Skeletal muscle satellite cell (primary cell): ENCODE results near the gene DNAJB6.
"Not testable (repeated sequence)": the region's sequence is repeated elsewhere in the genome, so short reads cannot be mapped to it uniquely, and the experiment has no call there.

ENCODE experiments used
- H3K27me3 ChIP-seq: 2 replicates; pipeline ENCODE4 v1.7.0; 2013; ENCODE audit warnings: low read length; ENCODE audit not compliant: control insufficient read depth, insufficient read depth
- H3K36me3 ChIP-seq: 2 replicates; pipeline ENCODE4 v1.7.0; 2013; ENCODE audit warnings: mild to moderate bottlenecking, control low read depth, low read length; ENCODE audit not compliant: insufficient read depth
- H3K4me1 ChIP-seq: 2 replicates; pipeline ENCODE4 v1.7.0; 2013; ENCODE audit warnings: low read length; ENCODE audit not compliant: control insufficient read depth, insufficient read depth
- H3K4me2 ChIP-seq: 2 replicates; pipeline ENCODE4 v1.7.0; 2013; ENCODE audit warnings: mild to moderate bottlenecking, low read length
- H3K4me3 ChIP-seq: 2 replicates; pipeline ENCODE4 v1.7.0; 2013; ENCODE audit warnings: low read length
- H3K9ac ChIP-seq: 2 replicates; pipeline ENCODE4 v1.7.0; 2013; ENCODE audit warnings: mild to moderate bottlenecking, low read depth, low read length, moderate library complexity
- H3K9me3 ChIP-seq: replicated peaks from 2 replicates; pipeline ENCODE4 v1.7.0; 2013; ENCODE audit warnings: mild to moderate bottlenecking, control low read depth, low read length

The DNAJB6 gene

DNA sequence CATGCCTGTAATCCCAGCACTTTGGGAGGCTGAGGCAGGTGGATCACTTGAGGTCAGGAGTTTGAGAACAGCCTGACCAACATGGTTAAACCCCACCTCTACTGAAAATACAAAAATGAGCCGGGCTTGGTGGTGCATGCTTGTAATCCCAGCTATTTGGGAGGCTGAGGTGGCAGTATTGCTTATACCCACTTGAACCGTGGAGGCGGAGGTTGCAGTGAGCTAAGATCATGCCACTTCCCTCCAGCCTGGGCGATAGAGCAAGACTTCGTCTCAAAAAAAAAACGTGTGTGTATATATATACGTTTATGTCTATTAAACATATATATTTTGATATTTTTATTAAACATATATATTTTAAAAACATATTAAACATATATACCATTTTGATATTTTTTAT, 5.8 kb upstream of the DNAJB6 start:
- H3K4me3 ChIP-seq, H3K27me3 ChIP-seq, H3K4me1 ChIP-seq, H3K9ac ChIP-seq, H3K4me2 ChIP-seq, H3K9me3 ChIP-seq, H3K36me3 ChIP-seq: not testable (repeated sequence)

DNA sequence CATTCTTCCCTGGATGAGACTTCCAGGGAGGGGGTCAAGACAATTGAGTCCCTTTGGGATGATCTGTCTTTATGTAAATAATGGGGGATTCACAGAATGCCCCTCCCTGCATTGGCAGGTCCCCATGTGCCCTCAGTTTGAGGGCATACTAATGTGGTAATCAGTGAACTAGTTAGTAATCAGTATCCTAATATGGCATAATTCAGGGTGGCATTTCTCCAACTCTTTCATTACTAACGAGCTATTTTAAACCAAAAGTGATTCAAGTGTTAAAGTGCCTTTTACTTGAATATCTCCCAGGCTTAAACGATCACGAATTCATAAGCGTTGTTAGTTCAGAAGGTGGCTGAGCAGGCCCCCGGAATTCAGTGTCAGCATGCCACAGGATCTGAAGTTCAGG, 1.6 kb upstream of the DNAJB6 start:
- Histone ChIP-seq H3K4me1 (peaks cover 22% of the 10 kb centered on the region), H3K9me3 (no peaks in the 10 kb centered on the region), H3K36me3 (no peaks in the 10 kb centered on the region), H3K9ac (no peak overlapping the region), H3K4me3 (no peak overlapping the region), H3K27me3 (no peaks in the 10 kb centered on the region), H3K4me2 (no peak overlapping the region)

DNA sequence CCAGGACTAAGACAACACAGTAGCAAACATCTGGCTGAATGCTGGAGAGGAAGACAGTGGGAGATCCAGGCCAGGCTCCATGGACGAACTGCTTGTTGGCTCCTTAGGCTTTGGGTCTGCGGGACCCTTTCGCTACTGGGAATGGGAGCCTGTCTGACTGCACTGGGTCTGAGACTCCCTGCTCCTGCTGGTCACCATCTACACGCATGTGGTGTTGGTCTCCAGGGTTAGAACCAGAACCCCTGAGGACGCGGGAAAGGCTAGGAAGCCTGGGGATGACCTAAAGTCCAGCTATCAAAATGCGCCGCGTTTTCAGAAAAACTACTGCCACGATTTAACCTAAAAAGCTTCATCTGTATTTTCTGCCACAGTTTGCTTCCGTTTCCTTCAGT, 817 bp upstream of the DNAJB6 start:
- Histone ChIP-seq H3K4me3 (peak overlapping the region; percentile 91), H3K9ac (peak overlapping the region; percentile 90), H3K9me3 (no peaks in the 10 kb centered on the region), H3K4me1 (peaks cover 25% of the 10 kb centered on the region), H3K4me2 (peak overlapping the region; percentile 93), H3K36me3 (no peaks in the 10 kb centered on the region), H3K27me3 (no peaks in the 10 kb centered on the region)

DNA sequence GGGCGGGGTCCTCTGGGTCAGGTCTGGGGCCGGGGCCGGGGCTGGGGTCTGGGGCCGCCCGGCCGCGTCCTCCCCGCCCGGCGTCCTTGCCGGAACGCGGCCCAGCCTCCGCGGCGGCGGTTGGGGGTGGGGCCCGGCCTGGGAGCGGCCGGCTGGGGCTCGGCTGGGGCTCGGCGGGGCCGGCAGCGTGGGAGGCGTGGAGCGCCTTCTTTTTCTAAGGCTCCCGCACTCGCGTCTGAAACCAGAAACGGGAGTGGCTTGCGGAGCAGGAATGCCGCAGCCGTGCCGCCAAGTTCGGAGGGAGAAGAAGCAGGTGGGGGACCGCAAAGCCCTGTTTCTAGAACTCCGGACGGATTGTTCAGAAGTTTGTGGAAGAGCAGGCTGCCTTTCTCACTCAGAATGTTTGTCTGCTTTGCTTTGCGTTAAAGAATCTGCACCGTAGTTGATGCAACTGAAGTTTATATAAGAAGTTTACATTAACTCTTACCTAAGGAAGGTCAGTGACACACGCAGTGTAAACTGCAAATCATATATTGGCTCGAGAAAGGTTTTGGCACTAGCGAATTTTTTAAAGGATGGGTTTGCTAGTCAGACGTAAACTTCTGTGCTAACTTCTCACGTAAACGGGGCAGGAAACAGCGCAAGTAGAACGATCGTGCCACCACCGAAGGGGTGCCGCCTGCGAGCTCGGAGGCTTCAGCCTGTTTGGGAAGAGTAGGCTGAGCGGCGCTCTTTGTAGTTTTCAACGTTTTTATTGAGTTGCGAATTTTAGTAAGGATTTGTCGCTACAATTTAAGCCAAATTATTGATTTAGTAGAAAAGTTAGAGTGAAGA, 729 bp downstream of the DNAJB6 start:
- Histone ChIP-seq H3K4me3 (peak overlapping the region; percentile 91), H3K36me3 (no peaks in the 10 kb centered on the region), H3K4me1 (peaks cover 24% of the 10 kb centered on the region), H3K27me3 (no peaks in the 10 kb centered on the region), H3K4me2 (peak overlapping the region; percentile 95), H3K9me3 (no peaks in the 10 kb centered on the region), H3K9ac (peak overlapping the region; percentile 87)

DNA sequence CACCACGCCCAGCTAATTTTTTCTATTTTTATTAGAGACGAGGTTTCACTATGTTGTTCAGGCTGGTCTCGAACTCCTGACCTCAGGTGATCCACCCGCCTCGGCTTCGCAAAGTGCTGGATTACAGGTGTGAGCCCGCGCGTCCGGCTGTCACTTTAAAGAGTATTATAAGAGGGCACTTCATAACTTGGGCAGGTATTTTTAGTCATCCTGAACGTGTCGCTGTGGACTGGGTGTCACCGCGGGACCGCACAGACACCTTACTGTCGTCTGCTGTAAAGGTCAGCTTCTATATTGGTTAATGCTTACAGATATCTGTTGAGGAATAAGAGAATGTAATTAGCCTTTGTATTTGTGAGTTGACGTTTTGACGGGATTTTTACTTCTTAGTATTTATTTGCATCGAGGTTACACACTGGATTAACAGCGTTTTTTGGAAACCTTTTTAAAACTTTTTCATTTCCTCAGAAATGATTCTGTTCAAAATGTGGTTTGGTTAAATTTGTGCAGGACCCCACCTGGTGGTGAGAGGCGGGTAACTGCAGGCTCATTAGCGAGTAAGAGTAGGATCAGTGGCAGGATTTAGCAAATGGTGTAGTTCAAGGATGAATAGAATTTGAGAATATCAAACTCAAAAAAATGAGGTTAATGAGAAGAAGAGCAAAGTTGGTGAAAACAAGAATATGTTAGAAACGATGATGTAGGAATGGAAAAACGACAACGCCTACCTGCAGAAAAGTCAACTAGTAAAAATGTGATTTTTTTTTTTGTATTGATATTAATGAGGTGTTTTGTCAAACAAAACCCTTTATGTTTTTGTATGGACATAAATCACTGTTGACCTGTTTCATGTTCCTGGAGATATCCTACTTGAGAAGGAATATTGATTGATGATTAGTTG, 3.2 kb downstream of the DNAJB6 start:
- Histone ChIP-seq H3K27me3 (no peaks in the 10 kb centered on the region), H3K36me3 (peaks cover 6% of the 10 kb centered on the region), H3K4me1 (peaks cover 21% of the 10 kb centered on the region), H3K4me3 (peak overlapping the region; percentile 34), H3K9me3 (no peaks in the 10 kb centered on the region), H3K9ac (peak overlapping the region; percentile 24), H3K4me2 (peak overlapping the region; percentile 95)

DNA sequence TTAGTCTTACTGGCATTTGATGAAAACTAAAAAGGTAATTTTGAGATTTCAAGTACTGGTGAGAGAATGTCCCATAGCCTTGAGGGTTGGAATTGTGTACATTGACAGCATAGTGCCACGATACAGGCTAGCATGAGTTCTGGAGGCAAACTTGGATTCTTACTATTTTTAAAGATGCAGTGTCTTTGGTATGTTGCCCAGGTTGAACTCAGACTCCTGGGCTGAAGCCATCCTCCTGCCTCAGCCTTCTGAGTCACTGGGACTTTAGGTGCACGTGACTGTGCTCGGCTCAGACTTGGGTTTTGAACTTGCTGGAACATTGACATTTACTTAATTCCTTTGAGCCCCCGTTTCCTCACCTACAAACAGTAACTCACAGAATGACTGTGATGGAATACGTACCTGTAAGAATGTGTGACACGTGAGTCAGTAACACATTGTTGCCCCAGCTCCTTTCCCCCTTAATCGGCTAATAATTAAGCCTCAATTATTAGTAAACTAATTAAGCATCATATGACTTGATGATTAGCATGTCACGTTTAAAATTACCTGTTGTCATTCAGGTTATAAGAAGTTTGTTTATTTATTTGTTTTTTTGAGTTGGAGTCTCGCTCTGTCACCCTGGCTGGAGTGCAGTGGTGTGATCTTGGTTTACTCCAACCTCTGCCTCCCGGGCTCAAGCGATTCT, 10.6 kb downstream of the DNAJB6 start:
- peak overlapping the region; percentile 62 for H3K4me2 ChIP-seq
- peaks cover 28% of the 10 kb centered on the region for H3K4me1 ChIP-seq
- peaks cover 6% of the 10 kb centered on the region for H3K36me3 ChIP-seq
- no peaks in the 10 kb centered on the region for H3K9me3 ChIP-seq
- peak overlapping the region; percentile 21 for H3K4me3 ChIP-seq
- H3K27me3 ChIP-seq, result no peaks in the 10 kb centered on the region
- no peak overlapping the region for H3K9ac ChIP-seq

DNA sequence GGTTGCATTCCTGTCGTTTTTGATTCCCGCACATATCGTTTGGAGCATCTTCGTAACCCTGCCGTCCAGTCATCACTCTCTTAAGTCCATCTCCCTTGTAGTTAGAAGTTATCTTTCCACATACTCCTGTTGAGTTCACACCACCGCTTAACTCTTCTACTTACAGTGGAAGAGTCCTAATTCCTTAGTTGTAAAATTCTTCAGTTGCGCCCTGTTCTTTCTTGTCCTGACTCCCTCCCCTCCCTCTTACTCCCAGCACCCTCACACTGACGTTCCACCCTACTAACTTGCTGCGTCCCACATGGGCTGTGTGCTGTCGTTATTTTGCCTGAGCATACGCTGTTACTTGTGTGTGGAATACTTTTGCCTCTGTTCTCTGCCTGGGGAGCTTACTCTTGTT, 11.7 kb downstream of the DNAJB6 start:
- no peaks in the 10 kb centered on the region for H3K27me3 ChIP-seq
- H3K9me3 ChIP-seq, result no peaks in the 10 kb centered on the region
- peaks cover under 1% of the 10 kb centered on the region for H3K36me3 ChIP-seq
- no peak overlapping the region for H3K9ac ChIP-seq
- H3K4me3 ChIP-seq, result no peak overlapping the region
- H3K4me1 ChIP-seq, result peaks cover 32% of the 10 kb centered on the region
- H3K4me2 ChIP-seq, result no peak overlapping the region

DNA sequence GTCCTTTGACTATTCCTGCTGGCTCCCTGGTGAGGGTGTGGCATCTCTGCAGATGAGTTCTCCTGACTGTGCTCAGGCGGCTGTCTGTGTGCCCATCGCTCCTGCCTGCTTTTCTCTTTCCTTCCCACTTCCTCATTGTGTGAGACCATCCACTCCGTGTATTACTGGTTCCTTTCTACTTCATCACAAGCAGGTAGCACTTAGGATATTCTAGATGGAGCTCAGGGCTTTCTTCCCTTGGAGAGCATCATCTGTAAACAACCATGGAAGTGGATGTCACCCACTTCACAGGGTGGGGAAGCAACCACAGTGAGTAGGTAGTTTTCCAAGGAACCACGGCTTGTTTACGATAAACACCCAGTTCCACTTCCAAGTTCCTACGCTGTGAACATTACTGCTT, 15.7 kb downstream of the DNAJB6 start:
- no peaks in the 10 kb centered on the region for H3K9me3 ChIP-seq
- peaks cover 27% of the 10 kb centered on the region for H3K4me1 ChIP-seq
- no peak overlapping the region for H3K9ac ChIP-seq
- H3K36me3 ChIP-seq, result no peaks in the 10 kb centered on the region
- H3K4me2 ChIP-seq, result no peak overlapping the region
- H3K4me3 ChIP-seq, result no peak overlapping the region
- no peaks in the 10 kb centered on the region for H3K27me3 ChIP-seq

DNA sequence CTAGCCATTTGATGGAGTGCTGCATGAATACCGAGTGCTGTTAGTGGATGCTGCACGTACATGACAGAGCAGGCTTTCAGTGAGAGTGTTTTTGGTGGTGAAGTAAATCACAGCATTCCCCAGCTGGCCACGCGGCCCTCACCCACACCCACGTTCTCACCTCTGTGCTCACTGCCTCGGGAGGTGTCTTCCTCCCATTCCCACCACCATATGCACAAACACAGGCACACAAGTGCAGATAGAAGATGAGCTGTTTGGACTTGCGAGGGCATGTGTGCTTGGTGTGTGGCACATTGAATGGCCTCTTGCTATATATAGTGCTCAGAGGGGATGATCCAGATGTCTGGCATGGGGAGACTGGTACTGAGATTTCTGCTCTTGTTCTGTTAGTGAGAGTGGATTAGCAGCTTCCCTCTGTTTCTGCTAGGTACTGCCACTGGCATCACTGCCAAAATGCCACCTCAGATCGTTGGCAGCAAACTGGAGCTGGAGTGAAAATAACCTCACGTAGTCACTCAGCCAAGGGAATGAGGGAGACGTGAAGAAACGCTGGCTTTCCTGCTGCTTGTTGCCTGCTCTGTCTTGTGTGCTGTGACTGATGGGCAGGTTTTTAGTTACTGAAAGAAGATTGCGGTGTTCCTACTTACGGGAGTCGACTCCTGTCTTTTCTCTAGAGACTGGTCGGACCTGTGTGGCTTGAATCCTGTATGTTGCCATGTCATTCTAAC, 19.1 kb downstream of the DNAJB6 start:
- Histone ChIP-seq H3K9me3 (no peaks in the 10 kb centered on the region), H3K9ac (no peak overlapping the region), H3K4me1 (peaks cover 17% of the 10 kb centered on the region), H3K36me3 (peaks cover 23% of the 10 kb centered on the region), H3K27me3 (no peaks in the 10 kb centered on the region), H3K4me2 (peak overlapping the region; percentile 24), H3K4me3 (no peak overlapping the region)

DNA sequence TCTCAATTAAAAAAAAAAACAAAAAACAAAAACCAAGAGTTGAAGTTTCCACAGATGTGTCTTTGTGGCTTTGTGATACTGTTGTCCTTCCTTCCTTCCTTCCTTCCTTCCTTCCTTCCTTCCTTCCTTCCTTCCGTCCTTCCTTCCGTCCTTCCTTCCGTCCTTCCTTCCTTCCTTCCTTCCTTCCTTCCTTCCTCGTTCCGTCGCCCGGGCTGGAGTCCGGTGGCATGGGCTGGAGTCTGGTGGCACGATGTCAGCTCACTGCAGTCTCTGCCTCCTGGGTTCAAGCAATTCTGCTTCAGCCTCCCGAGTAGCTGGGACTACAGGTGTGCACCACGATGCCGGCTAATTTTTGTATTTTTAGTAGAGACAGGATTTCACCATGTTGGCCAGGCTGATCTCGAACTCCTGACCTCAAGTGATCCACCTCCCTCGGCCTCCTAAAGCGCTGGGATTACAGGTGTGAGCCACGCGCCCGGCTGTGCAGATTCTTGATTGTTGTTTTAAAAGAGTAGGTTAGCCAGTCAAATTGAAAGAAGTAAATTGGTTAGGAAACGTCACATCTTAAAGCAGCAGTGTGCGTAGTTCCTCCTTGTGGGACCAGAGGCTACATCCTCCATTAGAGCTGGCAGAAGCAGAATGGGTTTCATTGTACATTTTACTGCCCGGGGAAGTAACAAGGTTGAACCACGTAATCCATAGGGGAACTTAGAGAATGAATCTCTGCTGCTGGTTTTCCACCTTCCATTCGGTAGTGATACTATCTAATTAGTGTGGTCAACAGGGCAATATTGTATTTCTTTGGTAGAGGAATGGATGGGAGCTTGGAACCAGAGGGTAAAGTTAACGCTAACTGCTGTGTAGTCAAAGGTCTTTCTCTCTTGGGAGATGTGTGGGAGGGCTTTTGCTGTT, 20.6 kb downstream of the DNAJB6 start:
- Histone ChIP-seq H3K4me1 (peaks cover 17% of the 10 kb centered on the region), H3K4me3 (no peak overlapping the region), H3K27me3 (no peaks in the 10 kb centered on the region), H3K9ac (no peak overlapping the region), H3K9me3 (no peaks in the 10 kb centered on the region), H3K4me2 (no peak overlapping the region), H3K36me3 (peaks cover 31% of the 10 kb centered on the region)
